GM04504 (cell line): ENCODE measurements around the gene OPCML.

Experiments
- DNase-seq: peaks from one replicate; pipeline ENCODE4 v3.0.0-alpha.2; 2012; ENCODE audit warnings: low read depth

OPCML gene

GRCh38 chr11:132721526-132721925 is 810.8 kb downstream of the OPCML start:
- no peak for DNase-seq

DNA sequence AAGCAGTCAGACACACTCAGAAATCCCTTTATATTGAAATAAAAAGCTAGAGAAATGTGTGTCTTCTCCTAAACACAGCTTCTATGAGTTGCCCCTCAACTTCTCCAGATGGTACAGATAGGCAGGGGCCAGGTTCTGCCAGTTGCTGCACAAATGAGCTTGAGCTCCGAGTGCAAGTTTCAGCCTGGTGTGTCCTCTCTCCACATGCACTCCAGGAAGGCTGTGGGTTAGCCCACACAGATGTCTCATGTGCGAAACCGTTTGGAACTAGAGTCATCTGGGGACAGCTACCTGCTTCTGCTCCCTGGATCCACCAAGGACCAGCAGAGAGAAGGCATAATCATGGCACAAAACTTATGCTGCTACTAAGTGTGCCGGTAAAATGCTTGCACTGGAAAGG is 812.6 kb downstream of the OPCML start:
- DNase-seq = no peak

GRCh38 chr11:132718711-132719671 is 813.3 kb downstream of the OPCML start:
- no peak for DNase-seq

GRCh38 chr11:132717824-132718223 is 814.5 kb downstream of the OPCML start:
- DNase-seq = no peak

DNA sequence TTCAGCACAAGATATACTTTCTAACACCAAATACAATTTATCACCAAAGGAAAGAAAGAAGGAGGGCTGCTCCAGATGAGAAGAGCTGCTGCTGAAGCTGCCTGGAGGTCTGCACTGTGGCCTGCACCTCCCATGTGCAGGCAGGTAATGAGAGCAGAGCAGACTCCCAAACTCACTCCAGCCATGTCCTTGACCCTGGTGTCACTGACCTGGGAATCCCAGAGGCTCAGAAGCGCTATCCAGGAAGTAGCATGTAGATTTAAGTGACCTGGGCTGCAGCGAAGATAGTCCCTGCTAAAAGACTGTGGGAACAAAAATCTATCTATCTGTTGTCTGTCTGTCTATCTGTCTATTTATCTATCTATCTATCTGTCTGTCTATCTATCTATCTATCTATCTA is 816.3 kb downstream of the OPCML start:
- DNase-seq = no peak

DNA sequence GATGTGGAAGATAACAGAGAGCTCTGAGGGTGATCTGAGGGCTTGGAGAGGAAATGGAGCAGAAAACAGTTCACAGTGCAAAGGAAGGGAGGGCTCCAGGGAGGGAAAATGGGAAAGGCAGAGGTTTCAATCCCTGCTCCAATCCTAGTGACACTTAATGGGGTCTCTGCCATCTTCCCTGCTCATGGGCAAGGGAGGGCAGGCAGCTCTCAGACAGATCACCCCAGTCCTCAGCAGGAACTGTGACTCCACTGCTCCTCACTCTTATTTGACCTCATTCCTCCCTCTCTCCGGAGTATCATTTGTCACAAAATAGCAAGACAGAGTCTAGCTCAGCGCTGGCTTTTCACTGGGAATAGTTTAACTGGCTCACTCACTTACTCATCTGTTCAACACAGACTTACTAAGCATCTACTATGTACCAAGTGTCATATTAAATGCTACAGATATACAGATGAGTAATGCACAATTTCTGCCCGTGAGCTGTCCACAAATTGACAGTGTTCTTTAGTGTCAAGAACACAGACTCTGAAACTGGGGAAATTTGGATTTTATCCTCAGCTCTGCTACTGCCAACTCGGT is 817.4 kb downstream of the OPCML start:
- no peak for DNase-seq

DNA sequence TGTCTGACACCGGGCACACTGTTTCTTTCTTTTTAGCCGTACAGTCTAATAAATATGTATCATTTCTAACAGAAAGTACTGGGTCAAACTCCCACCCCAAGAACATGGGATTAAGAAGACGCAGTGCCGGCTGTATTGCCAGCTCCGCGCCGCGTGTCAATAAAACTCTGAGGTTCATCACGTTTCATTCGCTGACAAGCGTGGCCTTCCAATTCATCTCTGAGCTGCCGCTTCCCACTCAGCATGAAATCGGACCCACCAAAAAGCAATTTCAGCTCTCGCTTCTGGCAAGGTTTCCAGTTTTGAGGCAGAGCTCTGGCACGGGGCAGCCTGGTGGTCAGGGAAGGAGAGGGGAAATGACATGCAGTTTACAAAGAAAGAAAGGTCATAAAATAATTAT is 819.8 kb downstream of the OPCML start:
- DNase-seq = no peak

DNA sequence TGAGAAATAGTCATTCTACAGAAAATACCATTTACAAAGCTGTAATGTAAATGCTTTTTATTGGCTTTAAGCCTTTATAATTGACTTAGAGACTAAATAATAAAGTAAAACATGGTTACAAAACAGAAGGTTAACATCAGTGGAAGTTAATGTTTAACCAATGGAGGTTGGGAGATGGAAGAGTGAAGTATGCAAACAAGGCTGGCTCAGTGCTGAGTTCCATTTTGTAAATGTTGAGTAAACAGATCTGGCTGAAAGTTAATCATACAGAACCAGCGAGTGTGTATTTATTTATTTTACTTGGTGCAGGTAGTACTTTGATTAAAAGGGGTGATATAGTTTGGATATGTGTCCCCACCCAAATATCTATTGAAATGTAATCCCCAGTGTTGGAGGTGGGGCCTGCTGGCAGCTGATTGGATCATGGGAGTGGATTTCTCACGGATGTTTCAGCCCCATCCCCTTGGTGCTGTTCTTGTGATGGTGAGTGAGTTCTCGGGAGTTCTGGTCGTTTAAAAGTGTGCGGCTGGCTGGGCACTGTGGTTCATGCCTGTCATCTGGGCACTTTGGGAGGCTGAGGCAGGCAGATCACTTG is 827.4 kb downstream of the OPCML start:
- DNase-seq = no peak

- no peak for DNase-seq
Measured at GRCh38 chr11:132692891-132693290, 839.4 kb downstream of the OPCML start.

- DNase-seq = no peak
Measured at GRCh38 chr11:132691848-132692550, 840.3 kb downstream of the OPCML start.

GRCh38 chr11:132686886-132687285 is 845.4 kb downstream of the OPCML start:
- no peak for DNase-seq

GRCh38 chr11:132685174-132685611 is 847.1 kb downstream of the OPCML start:
- DNase-seq = peak; percentile 58

DNA sequence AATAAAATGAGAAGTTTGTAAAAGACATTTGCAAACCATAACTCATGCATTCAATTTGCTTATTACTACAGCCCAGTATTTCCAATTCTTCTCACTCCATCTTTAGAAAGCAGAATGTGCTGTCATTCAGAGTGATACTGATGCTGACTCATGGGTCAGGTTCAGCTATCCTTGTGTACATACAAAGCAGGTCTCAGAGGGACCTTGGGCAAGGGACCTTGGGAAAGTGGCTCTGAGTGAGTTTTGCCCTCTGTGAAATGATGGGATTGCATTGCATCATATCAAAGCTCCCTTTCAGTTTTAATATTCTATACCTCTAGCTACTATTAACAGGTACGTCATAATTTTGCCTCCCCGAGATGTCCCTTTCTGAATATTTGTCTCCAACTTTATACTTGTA is 848.7 kb downstream of the OPCML start:
- no peak for DNase-seq

DNA sequence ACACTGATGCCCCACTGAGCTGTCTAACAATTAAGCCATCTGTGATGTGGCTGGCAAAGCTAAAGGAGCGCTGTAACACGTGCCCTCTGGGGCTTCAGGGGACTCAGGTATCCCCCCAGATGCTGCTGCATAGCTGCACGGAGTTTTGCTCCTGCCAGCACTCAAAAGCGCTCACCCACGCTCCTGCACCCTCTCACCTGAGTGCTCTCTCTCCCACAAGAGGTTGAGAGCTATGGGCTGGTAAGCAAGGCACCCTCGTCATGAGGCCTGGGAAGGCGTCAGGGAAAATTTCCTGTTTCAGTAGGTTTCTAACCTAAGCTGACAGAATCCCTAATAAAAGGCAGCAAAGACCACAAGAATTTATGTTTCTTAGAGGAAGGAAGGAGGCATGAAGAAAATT is 850.3 kb downstream of the OPCML start:
- no peak for DNase-seq

- no peak for DNase-seq
Measured at GRCh38 chr11:132680584-132680983, 851.7 kb downstream of the OPCML start.

DNA sequence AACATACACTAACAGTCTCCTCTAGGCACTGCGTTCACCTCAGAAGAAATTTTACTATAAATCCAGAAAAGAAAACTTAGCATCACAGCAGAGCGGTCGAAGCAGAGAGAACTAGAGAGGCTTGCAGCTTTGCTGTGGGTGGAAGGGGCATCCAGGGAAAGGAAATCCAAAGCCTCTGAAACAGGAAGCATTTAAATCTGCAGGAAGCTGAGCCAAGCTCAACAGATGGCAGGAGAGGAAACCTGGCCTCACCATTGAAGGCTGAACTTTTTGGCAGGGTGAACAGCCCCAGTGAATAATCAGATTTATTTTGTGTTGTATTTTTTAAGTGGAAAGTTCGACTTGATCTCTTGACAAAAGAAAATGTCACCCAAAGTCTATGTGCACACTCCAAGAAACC is 858.1 kb downstream of the OPCML start:
- no peak for DNase-seq

GRCh38 chr11:132671851-132672370 is 860.4 kb downstream of the OPCML start:
- DNase-seq = no peak

DNA sequence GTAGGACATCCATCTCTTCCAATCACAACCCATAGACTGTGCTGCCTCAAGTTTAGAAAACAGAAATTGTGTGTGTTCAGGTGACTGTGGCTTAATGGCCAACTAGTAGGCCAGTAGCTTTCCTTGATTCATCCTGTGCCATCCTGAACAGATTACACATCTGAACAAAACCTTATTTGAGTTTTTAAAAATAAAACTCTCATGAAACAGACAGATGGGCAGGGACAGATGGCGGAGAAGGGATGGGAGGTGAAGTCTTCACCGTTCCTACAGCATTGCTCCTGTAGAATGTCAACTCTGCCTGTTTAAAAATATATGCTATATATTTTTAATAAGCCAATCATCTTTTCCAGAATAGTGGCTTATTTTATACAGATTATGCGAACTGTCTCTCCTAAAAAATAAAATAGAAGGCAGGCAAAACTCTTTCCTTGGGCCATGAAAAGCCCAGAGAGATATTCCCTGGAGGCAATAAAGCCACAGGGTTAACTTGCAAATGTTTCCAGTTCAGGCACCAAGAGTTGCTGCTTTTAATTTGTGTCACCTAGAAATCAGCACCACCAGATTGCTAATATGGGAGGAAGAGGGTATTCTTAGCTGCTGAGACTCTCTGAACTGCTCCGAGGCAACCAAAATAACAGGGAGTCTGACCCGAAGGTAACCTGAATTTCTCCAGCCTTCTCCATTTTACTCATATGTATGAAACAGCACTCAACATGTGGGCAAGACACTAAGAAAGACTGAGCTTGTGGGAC is 861.2 kb downstream of the OPCML start:
- no peak for DNase-seq

DNA sequence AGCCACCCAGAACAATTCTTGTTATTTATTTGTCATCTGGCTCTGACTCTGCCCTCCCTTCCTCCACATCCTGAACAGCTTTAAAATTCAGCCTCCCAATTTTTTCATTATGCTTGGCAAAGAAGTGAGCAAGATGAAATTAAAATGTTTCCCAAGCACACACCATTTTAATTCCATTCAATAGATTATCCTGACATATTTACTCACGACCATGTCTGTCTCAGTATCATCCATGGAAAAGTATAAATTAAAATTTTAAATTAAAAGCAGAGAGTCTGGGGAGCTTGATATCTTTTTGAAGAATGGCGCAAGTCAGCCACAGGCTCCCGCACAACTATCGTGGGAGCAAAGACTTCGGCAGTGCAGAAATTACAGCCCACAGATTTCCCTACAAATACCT is 862.4 kb downstream of the OPCML start:
- no peak for DNase-seq

DNA sequence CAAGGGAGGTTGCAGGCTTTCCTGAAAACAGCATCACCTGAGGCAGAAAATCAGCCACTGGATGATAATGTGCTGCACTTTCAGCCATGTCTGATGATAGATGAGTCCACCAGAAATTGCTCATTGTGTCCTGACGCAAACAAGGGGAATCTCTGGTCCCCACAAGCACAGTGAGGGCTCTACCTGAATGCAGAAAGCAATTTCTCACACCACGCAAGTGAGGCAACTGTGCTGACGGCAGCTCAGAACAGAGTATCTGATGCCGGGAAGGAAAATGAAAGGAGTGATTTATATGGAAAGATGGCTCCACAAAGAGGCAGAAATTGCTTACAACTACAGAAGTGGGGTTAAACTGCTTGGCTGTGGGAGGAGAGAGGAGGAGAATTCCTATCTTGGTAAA is 867.1 kb downstream of the OPCML start:
- no peak for DNase-seq

DNA sequence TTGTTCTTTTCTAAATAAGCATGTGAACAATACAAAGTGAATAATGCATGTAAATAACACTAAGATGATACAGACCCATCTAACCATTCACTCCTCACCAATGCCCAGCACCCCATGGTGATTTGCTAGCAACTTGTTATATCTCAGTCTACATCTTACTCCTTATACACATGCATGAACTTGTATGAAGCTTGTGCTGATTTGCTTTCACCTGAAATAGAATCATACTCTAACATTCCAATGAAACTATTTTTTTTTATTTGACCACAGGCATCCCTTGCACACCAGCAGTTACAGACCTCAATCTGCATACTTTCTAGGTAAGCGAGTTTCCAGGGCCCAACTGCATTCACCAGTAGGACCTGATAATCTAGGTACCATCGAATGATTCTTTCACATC is 873.6 kb downstream of the OPCML start:
- no peak for DNase-seq

GRCh38 chr11:132658004-132658403 is 874.3 kb downstream of the OPCML start:
- DNase-seq = no peak
